Kidney (tissue), 14 donors: ENCODE measurements around the gene C2CD3. TPM values are rescaled to one million over a fixed set of nuclear protein-coding genes. Genes with fewer than 3 reads are reported as not detected.
"Not testable (repeated sequence)": the region's sequence is repeated elsewhere in the genome, so short reads cannot be mapped to it uniquely, and the experiment has no call there.

Source experiments
- DNase-seq, 5 donors: peaks; one replicate each; pipeline ENCODE4 v3.0.0-alpha.2; 2013 to 2020
- FAIRE-seq: peaks from 2 replicates; lab custom pipeline; 2012; peaks lifted over from hg19 to GRCh38; lab: Jason Lieb, UNC
- H3K27ac ChIP-seq, 2 donors: one replicate each; pipeline ENCODE4 v1.7.0; 2013; ENCODE audit warnings: low read depth in 2 of 2, low read length in 2 of 2, inconsistent platforms in 1 of 2
- H3K27me3 ChIP-seq: one replicate; pipeline ENCODE4 v1.7.1; 2013; ENCODE audit warnings: low read length, inconsistent platforms; ENCODE audit not compliant: control insufficient read depth, insufficient read depth
- H3K36me3 ChIP-seq, 3 donors: one replicate each; pipeline versions ENCODE4 v1.7.0 to v1.7.1; 2013; ENCODE audit warnings: low read length in 3 of 3, control low read depth in 1 of 3, inconsistent platforms in 1 of 3; ENCODE audit not compliant: insufficient read depth in 3 of 3, control insufficient read depth in 2 of 3
- H3K4me1 ChIP-seq, 3 donors: one replicate each; pipeline versions ENCODE4 v1.7.0 to v1.7.1; 2013; ENCODE audit warnings: low read length in 3 of 3, inconsistent platforms in 1 of 3, low read depth in 1 of 3; ENCODE audit not compliant: control insufficient read depth in 2 of 3, insufficient read depth in 2 of 3
- H3K4me3 ChIP-seq, 3 donors: one replicate each; pipeline versions ENCODE4 v1.7.0 to v1.8.1; 2013; ENCODE audit warnings: low read length in 3 of 3, control low read depth in 1 of 3, inconsistent platforms in 1 of 3
- H3K9ac ChIP-seq, 3 donors: one replicate each; pipeline versions ENCODE4 v1.7.0 to v1.7.1; 2013; ENCODE audit warnings: low read length in 3 of 3, control low read depth in 1 of 3, inconsistent platforms in 1 of 3
- H3K9me3 ChIP-seq, 3 donors: one replicate each; pipeline versions ENCODE4 v1.7.0 to v1.7.1; 2013; ENCODE audit warnings: low read length in 3 of 3, control low read depth in 1 of 3, inconsistent platforms in 1 of 3; ENCODE audit not compliant: control insufficient read depth in 2 of 3, insufficient read depth in 1 of 3
- CTCF ChIP-seq: IDR thresholded peaks from 3 replicates; pipeline ENCODE4 v1.5.1; 2012; ENCODE audit warnings: mild to moderate bottlenecking, moderate library complexity, borderline replicate concordance; ENCODE audit not compliant: insufficient read depth; ENCODE audit errors: extremely low read depth
- intact Hi-C: fragments of 100-400 bp; cut with DNase I; formaldehyde crosslinking; loops from one replicate; pipeline ENCODE4 v1.11.1; 2022
- polyA plus RNA-seq: library from polyadenylated mRNA; stranded (reverse); fragments of 350-450 nt; fragmentation: Illumina TruSeq; extraction: RNeasy Lipid Tissue Mini Kit (QIAGEN cat#74804); gene quantifications from one replicate; pipeline ENCODE4 v1.2.3, GENCODE V29; 2014; ENCODE audit warnings: low read depth, low replicate concordance; ENCODE audit not compliant: insufficient read depth
- total RNA-seq: library from RNA; stranded (reverse); fragmentation: NEBNext Ultra II Directional; extraction: Animal tissue kit (Norgen Biotek cat#: 25700); gene quantifications from one replicate; pipeline ENCODE4 v1.2.1, GENCODE V29; 2021
- donor health status: control.
- donor health status: control.
- donor health status: control.
- donor health status: control.
- donor health status: control.
- donor health status: DM: yes; HTN: yes; CAD: no.
- donor health status: Normal renal cell carcinoma (clear cell type).

Gene C2CD3
- total and polyA plus RNA-seq, 2 donors from 2014 or later, result 5.6 to 28.7 TPM

- intact Hi-C loops, result no loop called here
- TF ChIP-seq CTCF, result no peak
- H3K27me3 ChIP-seq, result no peaks in the 10 kb centered on the region
- no peaks in the 10 kb centered on the region for H3K4me1 ChIP-seq
- FAIRE-seq (no peak), DNase-seq (no peak)
- H3K9ac ChIP-seq, result no peak overlapping the region
- no peak overlapping the region for H3K27ac ChIP-seq
- H3K9me3 ChIP-seq, result no peaks in the 10 kb centered on the region
- no peak overlapping the region for H3K4me3 ChIP-seq
- peaks cover 0 to 34% (median 29%) of the 10 kb centered on the region in 3 donors for H3K36me3 ChIP-seq
These were observed 84.4 kb downstream of the C2CD3 start for GRCh38 chr11:74086242-74086884.

- intact Hi-C loops, result no loop called here
- FAIRE-seq, result no peak
- Histone ChIP-seq H3K4me1 (no peaks in the 10 kb centered on the region), H3K9ac (no peak overlapping the region), H3K36me3 (peaks cover 0 to 33% (median 25%) of the 10 kb centered on the region in 3 donors), H3K27me3 (no peaks in the 10 kb centered on the region), H3K27ac (no peak overlapping the region), H3K4me3 (no peak overlapping the region), H3K9me3 (no peaks in the 10 kb centered on the region)
- DNase-seq, result no peak
- no peak for TF ChIP-seq CTCF
These were observed 85.3 kb downstream of the C2CD3 start for GRCh38 chr11:74085542-74085892.

- H3K36me3 ChIP-seq, result peaks cover 0 to 28% (median 21%) of the 10 kb centered on the region in 3 donors
- no peak for FAIRE-seq
- H3K27ac ChIP-seq, result no peak overlapping the region
- no peak overlapping the region for H3K4me3 ChIP-seq
- H3K27me3 ChIP-seq, result no peaks in the 10 kb centered on the region
- H3K9ac ChIP-seq, result no peak overlapping the region
- H3K9me3 ChIP-seq, result no peaks in the 10 kb centered on the region
- no peaks in the 10 kb centered on the region for H3K4me1 ChIP-seq
- intact Hi-C loops, result no loop called here
- no peak for DNase-seq
- TF ChIP-seq CTCF, result no peak
These were observed 85.8 kb downstream of the C2CD3 start for GRCh38 chr11:74084796-74085541.

- H3K27ac ChIP-seq, H3K4me3 ChIP-seq, FAIRE-seq, intact Hi-C loops, H3K9me3 ChIP-seq, H3K4me1 ChIP-seq, H3K9ac ChIP-seq, H3K27me3 ChIP-seq, DNase-seq: not testable (repeated sequence)
- peaks cover 0 to 20% (median 19%) of the 10 kb centered on the region in 3 donors for H3K36me3 ChIP-seq
These were observed 86.9 kb downstream of the C2CD3 start for GRCh38 chr11:74083927-74084326.
